LoVo (cell line): ENCODE measurements around the gene UBE2D2.
"Not testable (repeated sequence)": the region's sequence is repeated elsewhere in the genome, so short reads cannot be mapped to it uniquely, and the experiment has no call there.

ENCODE experiments used
- DNase-seq: peaks from one replicate; pipeline ENCODE4 v3.0.0-alpha.2; 2016; ENCODE audit warnings: low spot score

UBE2D2 gene

GRCh38 chr5:139560752-139561654 lies at the start of gene UBE2D2:
Gene UBE2D2, plus strand, starts transcription at chr5:139561339. Its CDS starts 453 bp downstream, at chr5:139561792.
- DNase-seq = peak; percentile 100

- DNase-seq = no peak
Measured at GRCh38 chr5:139512786-139513390, 48.3 kb upstream of the UBE2D2 start.

- DNase-seq = peak; percentile 82
Measured at GRCh38 chr5:139513434-139513833, 47.7 kb upstream of the UBE2D2 start.

GRCh38 chr5:139513852-139514485 lies 47.2 kb upstream of the UBE2D2 start:
- DNase-seq = no peak

GRCh38 chr5:139514486-139514856 lies 46.7 kb upstream of the UBE2D2 start:
- no peak for DNase-seq

- DNase-seq = peak; percentile 94
Measured at GRCh38 chr5:139517683-139518564, 43.2 kb upstream of the UBE2D2 start.

- DNase-seq = no peak
Measured at GRCh38 chr5:139523635-139524445, 37.3 kb upstream of the UBE2D2 start.

GRCh38 chr5:139524446-139524845 lies 36.7 kb upstream of the UBE2D2 start:
- DNase-seq = no peak

- no peak for DNase-seq
Measured at GRCh38 chr5:139524940-139525585, 36.1 kb upstream of the UBE2D2 start.

- not testable (repeated sequence) for DNase-seq
Measured at GRCh38 chr5:139525586-139526308, 35.4 kb upstream of the UBE2D2 start.

- not testable (repeated sequence) for DNase-seq
Measured at GRCh38 chr5:139526309-139527089, 34.6 kb upstream of the UBE2D2 start.

GRCh38 chr5:139527090-139527470 lies 34.1 kb upstream of the UBE2D2 start:
- not testable (repeated sequence) for DNase-seq

GRCh38 chr5:139527896-139528467 lies 33.2 kb upstream of the UBE2D2 start:
- not testable (repeated sequence) for DNase-seq

- DNase-seq = not testable (repeated sequence)
Measured at GRCh38 chr5:139528695-139529094, 32.4 kb upstream of the UBE2D2 start.

GRCh38 chr5:139530079-139530478 lies 31.1 kb upstream of the UBE2D2 start:
- DNase-seq = not testable (repeated sequence)

- no peak for DNase-seq
Measured at GRCh38 chr5:139531772-139532169, 29.4 kb upstream of the UBE2D2 start.

- no peak for DNase-seq
Measured at GRCh38 chr5:139543423-139543991, 17.6 kb upstream of the UBE2D2 start.

GRCh38 chr5:139546593-139546992 lies 14.5 kb upstream of the UBE2D2 start:
- DNase-seq = not testable (repeated sequence)
